H1 (cell line): ENCODE results near the gene VRK3.

Source experiments
- CTCF ChIP-seq, 3 experiments: IDR thresholded peaks; 1 replicate in 2 of 3; 2 replicates in 1 of 3; pipeline versions ENCODE4 v1.5.1 to v1.6.1; 2011; ENCODE audit warnings: low read length in 3 of 3, mild to moderate bottlenecking in 3 of 3, inconsistent platforms in 2 of 3, low read depth in 1 of 3, moderate library complexity in 1 of 3; ENCODE audit not compliant: insufficient read depth in 1 of 3; ENCODE audit errors: control extremely low read depth in 1 of 3
- POLR2A ChIP-seq, 2 experiments: IDR thresholded peaks; 1 replicate in 1 of 2; 2 replicates in 1 of 2; pipeline ENCODE4 v1.6.1; 2011; ENCODE audit warnings: low read depth in 2 of 2, low read length in 2 of 2, mild to moderate bottlenecking in 2 of 2; ENCODE audit errors: control extremely low read depth in 1 of 2

GRCh38 chr19:50007947-50008346, 17.2 kb downstream of the VRK3 start:
- TF ChIP-seq POLR2A (IDR thresholded peaks at IDR 0.05; ENCODE audit: control extremely low read depth in 1 of 2, low read depth in 2 of 2, low read length in 2 of 2) (no peak), CTCF (IDR thresholded peaks at IDR 0.05; ENCODE audit: control extremely low read depth in 1 of 3, insufficient read depth in 1 of 3, low read depth in 1 of 3, low read length in 3 of 3) (no peak)
